HepG2 (cell line): ENCODE data around the gene MGAT5. TPM values are rescaled to one million over a fixed set of nuclear protein-coding genes. Genes with fewer than 3 reads are reported as not detected.

ENCODE experiments used
- ATAC-seq: fragments of 200-7000 bp; cut with Tn5 transposase; 3 replicates; pipeline ENCODE4 v1.9.1; 2020; ENCODE audit warnings: mild to moderate bottlenecking, moderate library complexity
- BruUV-seq: library from RNA; stranded (reverse); fragments of 400-500 nt; replicated peaks from 2 replicates; lab custom pipeline; 2021; lab: Mats Ljungman, UMichigan
- CTCF ChIA-PET: fragments of 300-600 bp; formaldehyde crosslinking; extraction: SDS; loops from one replicate; lab custom pipeline; 2021; ENCODE audit warnings: low total read pairs, inconsistent platforms, low intra/inter-chr PET ratio; lab: Yijun Ruan, JAX
- POLR2A ChIA-PET: fragments of 350-600 bp; sonication (Branson Sonifier 250); formaldehyde crosslinking; loops from one replicate; lab custom pipeline; 2020; ENCODE audit warnings: antibody characterized with exemption, inconsistent platforms; lab: Yijun Ruan, JAX
- DNase-seq: peaks from one replicate; pipeline ENCODE4 v3.0.0-alpha.2; 2015; ENCODE audit warnings: low spot score
- FAIRE-seq: peaks from 3 replicates; lab custom pipeline; 2011; peaks lifted over from hg19 to GRCh38; lab: Jason Lieb, UNC
- H2AFZ ChIP-seq: one replicate; pipeline ENCODE4 v1.6.1; 2011; ENCODE audit warnings: low read length, inconsistent platforms
- H3K27ac ChIP-seq: fragments of 300-600 bp; 3 replicates; pipeline ENCODE4 v1.8.0; 2011; ENCODE audit warnings: mixed run types, mild to moderate bottlenecking, mixed read lengths, low read length, inconsistent platforms; ENCODE audit not compliant: insufficient read depth; ENCODE audit errors: extremely low read length
- H3K27me3 ChIP-seq, 2 experiments: fragments of 200-600 bp in 1 of 2; 2 replicates in 1 of 2; 3 replicates in 1 of 2; pipeline versions ENCODE4 v1.6.0 to v1.8.0; 2011; ENCODE audit warnings: low read length in 2 of 2, mild to moderate bottlenecking in 2 of 2, moderate library complexity in 2 of 2, inconsistent platforms in 1 of 2; ENCODE audit not compliant: insufficient read depth in 2 of 2, control insufficient read depth in 1 of 2
- H3K36me3 ChIP-seq, 2 experiments: fragments of 200-600 bp in 1 of 2; replicated peaks in 1 of 2; 2 replicates in 1 of 2; 3 replicates in 1 of 2; pipeline versions ENCODE4 v1.5.1 to v1.8.0; 2011; ENCODE audit warnings: low read length in 2 of 2, inconsistent platforms in 1 of 2; ENCODE audit not compliant: insufficient read depth in 2 of 2, control insufficient read depth in 1 of 2
- H3K4me1 ChIP-seq: 2 replicates; pipeline ENCODE4 v1.5.1; 2012; ENCODE audit warnings: low read length, inconsistent platforms; ENCODE audit not compliant: insufficient read depth
- H3K4me2 ChIP-seq: 2 replicates; pipeline ENCODE4 v1.6.0; 2011; ENCODE audit warnings: low read depth, low read length, inconsistent platforms
- H3K4me3 ChIP-seq, 3 experiments: fragments of 200-600 bp in 1 of 3; sonication (generic), shearing (Covaris generic) in 1 of 3; replicated peaks in 1 of 3; 2 replicates each; pipeline ENCODE4 v1.5.1; 2011 to 2016; ENCODE audit warnings: low read length in 3 of 3, inconsistent platforms in 2 of 3, low read depth in 2 of 3, mild to moderate bottlenecking in 2 of 3, control low read depth in 1 of 3, mixed read lengths in 1 of 3; ENCODE audit not compliant: insufficient read depth in 1 of 3
- H3K79me2 ChIP-seq: one replicate; pipeline ENCODE4 v1.6.1; 2011; ENCODE audit warnings: low read length, inconsistent platforms; ENCODE audit not compliant: insufficient read depth
- H3K9ac ChIP-seq: 2 replicates; pipeline ENCODE4 v1.6.0; 2011; ENCODE audit warnings: mild to moderate bottlenecking, low read depth, low read length, inconsistent platforms; ENCODE audit not compliant: insufficient read depth
- H3K9me3 ChIP-seq: 2 replicates; pipeline ENCODE4 v1.5.1; 2012; ENCODE audit warnings: mild to moderate bottlenecking, low read length
- H4K20me1 ChIP-seq: 2 replicates; pipeline ENCODE4 v1.6.0; 2011; ENCODE audit warnings: inconsistent platforms, mild to moderate bottlenecking, low read length, moderate library complexity; ENCODE audit not compliant: insufficient read depth
- ZFP36 ChIP-seq: fragments of 150-350 bp; IDR thresholded peaks from 2 replicates; pipeline ENCODE4 v1.6.1; 2018; ENCODE audit warnings: borderline replicate concordance, low read length, low read depth; ENCODE audit not compliant: partially characterized antibody
- WGBS: methylation state at CpG from one replicate; pipeline ENCODE4 v1.1.6; 2017; ENCODE audit warnings: low lambda C conversion rate; 5-methylcytosine and 5-hydroxymethylcytosine counted together
- in situ Hi-C: cut with HindIII; loops from 2 replicates; pipeline ENCODE4 v1.10.0; 2017; ENCODE audit warnings: low pct_unique_long_range_greater_than_20kb; ENCODE audit not compliant: extremely low pct_ligation_motif_present
- intact Hi-C: fragments of 100-400 bp; cut with micrococcal nuclease; formaldehyde crosslinking; loops from one replicate; pipeline ENCODE4 v1.10.0; 2022; ENCODE audit not compliant: unreplicated experiment
- polyA plus RNA-seq, 8 experiments: library from polyadenylated mRNA; depleted of rRNA in 3 of 8; stranded (reverse) in 7 of 8; unstranded in 1 of 8; fragments of >200 nt; fragmentation: Illumina TruSeq in 4 of 8; extraction: Trizol in 4 of 8; gene quantifications; 2 replicates each; pipeline versions ENCODE4 v1.2.1 to v1.2.3, GENCODE V29; 2011 to 2016; ENCODE audit warnings: low read depth in 4 of 8, missing spikeins in 1 of 8, mixed read lengths in 1 of 8; ENCODE audit not compliant: insufficient read depth in 1 of 8
- total RNA-seq, 5 experiments: library from RNA; depleted of rRNA; stranded (reverse); fragments of >200 nt; fragmentation: Illumina TruSeq; extraction: Trizol; gene quantifications; 2 replicates each; pipeline ENCODE4 v1.2.3, GENCODE V29; 2016; ENCODE audit warnings: low read depth in 1 of 5
- TF ChIP-seq, protein P1 (sequence below): fragments of 450-650 bp; IDR thresholded peaks from 2 replicates; pipeline ENCODE4 v1.6.1; 2016
- TF ChIP-seq, protein P2 (sequence below), 2 experiments: sonication (generic) in 1 of 2; formaldehyde crosslinking in 1 of 2; IDR thresholded peaks; 2 replicates each; pipeline versions ENCODE4 v1.4.0 to v1.6.1; 2016 to 2020; ENCODE audit warnings: borderline replicate concordance in 1 of 2, low read depth in 1 of 2, mild to moderate bottlenecking in 1 of 2, missing genetic modification reagents in 1 of 2

Gene MGAT5
- total and polyA plus RNA-seq, 2 of the 13 experiments (the other 11 are each of a cell fraction or from before 2014, with no cell fraction given): 33.1 to 60.2 TPM

DNA sequence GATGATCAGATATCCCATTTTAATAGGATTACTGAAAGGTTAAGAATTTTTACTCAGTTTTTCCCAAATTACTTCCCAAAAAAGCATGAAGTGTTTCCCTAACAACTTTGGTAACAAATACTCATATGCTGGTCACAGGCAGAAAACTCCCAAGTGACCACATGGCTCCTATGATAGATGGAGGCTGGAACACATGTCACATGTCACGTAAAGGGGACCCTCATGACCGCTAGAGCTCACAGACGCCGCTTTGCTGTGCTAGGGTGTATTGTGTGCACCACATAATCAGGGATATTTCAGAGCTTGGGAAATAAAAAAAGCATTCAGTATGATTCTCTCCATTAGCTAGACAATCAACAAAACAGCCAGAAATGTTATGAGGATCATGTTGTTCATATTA lies 236.7 kb downstream of the MGAT5 start:
- in situ Hi-C loops: no loop called here
- ATAC-seq (no peak), FAIRE-seq (no peak), DNase-seq (no peak)
- ChIA-PET POLR2A (no interaction called here), CTCF (interaction anchor here (2.0 kb wide), 1 partner anchor 40 kb away, joined by 5 read pairs; no protein-coding TSS in a partner anchor)
- H3K79me2 ChIP-seq: no peaks in the 10 kb centered on the region
- peaks cover 2 to 55% of the 10 kb centered on the region in 2 experiments; a peak in 4 of 5 replicates for H3K27me3 ChIP-seq
- H3K9ac ChIP-seq: no peak overlapping the region
- H3K4me2 ChIP-seq: no peak overlapping the region
- no peaks in the 10 kb centered on the region for H3K36me3 ChIP-seq
- no peak overlapping the region for H3K27ac ChIP-seq
- 3% methylated on average over 4 of the region's 4 CpGs for WGBS
- TF ChIP-seq, protein P1, sequence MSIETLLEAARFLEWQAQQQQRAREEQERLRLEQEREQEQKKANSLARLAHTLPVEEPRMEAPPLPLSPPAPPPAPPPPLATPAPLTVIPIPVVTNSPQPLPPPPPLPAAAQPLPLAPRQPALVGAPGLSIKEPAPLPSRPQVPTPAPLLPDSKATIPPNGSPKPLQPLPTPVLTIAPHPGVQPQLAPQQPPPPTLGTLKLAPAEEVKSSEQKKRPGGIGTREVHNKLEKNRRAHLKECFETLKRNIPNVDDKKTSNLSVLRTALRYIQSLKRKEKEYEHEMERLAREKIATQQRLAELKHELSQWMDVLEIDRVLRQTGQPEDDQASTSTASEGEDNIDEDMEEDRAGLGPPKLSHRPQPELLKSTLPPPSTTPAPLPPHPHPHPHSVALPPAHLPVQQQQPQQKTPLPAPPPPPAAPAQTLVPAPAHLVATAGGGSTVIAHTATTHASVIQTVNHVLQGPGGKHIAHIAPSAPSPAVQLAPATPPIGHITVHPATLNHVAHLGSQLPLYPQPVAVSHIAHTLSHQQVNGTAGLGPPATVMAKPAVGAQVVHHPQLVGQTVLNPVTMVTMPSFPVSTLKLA: peak; percentile 98
- no peak for TF ChIP-seq ZFP36
- TF ChIP-seq, protein P2, sequence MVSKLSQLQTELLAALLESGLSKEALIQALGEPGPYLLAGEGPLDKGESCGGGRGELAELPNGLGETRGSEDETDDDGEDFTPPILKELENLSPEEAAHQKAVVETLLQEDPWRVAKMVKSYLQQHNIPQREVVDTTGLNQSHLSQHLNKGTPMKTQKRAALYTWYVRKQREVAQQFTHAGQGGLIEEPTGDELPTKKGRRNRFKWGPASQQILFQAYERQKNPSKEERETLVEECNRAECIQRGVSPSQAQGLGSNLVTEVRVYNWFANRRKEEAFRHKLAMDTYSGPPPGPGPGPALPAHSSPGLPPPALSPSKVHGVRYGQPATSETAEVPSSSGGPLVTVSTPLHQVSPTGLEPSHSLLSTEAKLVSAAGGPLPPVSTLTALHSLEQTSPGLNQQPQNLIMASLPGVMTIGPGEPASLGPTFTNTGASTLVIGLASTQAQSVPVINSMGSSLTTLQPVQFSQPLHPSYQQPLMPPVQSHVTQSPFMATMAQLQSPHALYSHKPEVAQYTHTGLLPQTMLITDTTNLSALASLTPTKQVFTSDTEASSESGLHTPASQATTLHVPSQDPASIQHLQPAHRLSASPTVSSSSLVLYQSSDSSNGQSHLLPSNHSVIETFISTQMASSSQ (IDR thresholded peaks at IDR 0.05; ENCODE audit: low read depth): no peak
- TF ChIP-seq, protein P2 (CRISPR knock-in tag; IDR thresholded peaks at IDR 0.05; ENCODE audit: borderline replicate concordance): no peak
- TF ChIP-seq, all 625 proteins: peak for 1
- intact Hi-C loops: no loop called here
- no peaks in the 10 kb centered on the region for H3K4me1 ChIP-seq
- no peaks in the 10 kb centered on the region for H3K9me3 ChIP-seq
- no peaks in the 10 kb centered on the region for H4K20me1 ChIP-seq
- no peak overlapping the region for H3K4me3 ChIP-seq
- no TSS peak for BruUV-seq
- H2AFZ ChIP-seq: no peak overlapping the region
